Right renal pelvis (tissue), 4 donors: Measurements from ENCODE around the gene COP1. TPM values are rescaled to one million over a fixed set of nuclear protein-coding genes. Genes with fewer than 3 reads are reported as not detected.
"Not testable (repeated sequence)": the region's sequence is repeated elsewhere in the genome, so short reads cannot be mapped to it uniquely, and the experiment has no call there.

Source experiments
- DNase-seq, 4 donors: peaks; one replicate each; pipeline ENCODE4 v3.0.0-alpha.2; 2013; ENCODE audit warnings: low read depth in 4 of 4, low spot score in 3 of 4, missing footprints in 1 of 4
- polyA plus RNA-seq, 4 donors: library from polyadenylated mRNA; unstranded; fragments of 120-200 nt; gene quantifications; one replicate each; pipeline ENCODE4 v1.2.1, GENCODE V29; 2013; ENCODE audit not compliant: insufficient read length in 4 of 4

The COP1 gene
- polyA plus RNA-seq, 4 donors: 53.5 to 68.8 (median 64.4) TPM

- DNase-seq: no peak
Measured at GRCh38 chr1:176141449-176141848, 65.6 kb downstream of the COP1 start.

GRCh38 chr1:176136891-176137290 lies 70.2 kb downstream of the COP1 start:
- DNase-seq: no peak

GRCh38 chr1:176134666-176135065 lies 72.4 kb downstream of the COP1 start:
- no peak for DNase-seq

GRCh38 chr1:176122282-176122681 lies 84.8 kb downstream of the COP1 start:
- DNase-seq: no peak

- no peak for DNase-seq
Measured at GRCh38 chr1:176119549-176119948, 87.5 kb downstream of the COP1 start.

GRCh38 chr1:176118985-176119384 lies 88.1 kb downstream of the COP1 start:
- DNase-seq: no peak

GRCh38 chr1:176111835-176112234 lies 95.3 kb downstream of the COP1 start:
- no peak for DNase-seq

GRCh38 chr1:176110203-176110602 lies 96.9 kb downstream of the COP1 start:
- DNase-seq: no peak

GRCh38 chr1:176102768-176103350 lies 104.2 kb downstream of the COP1 start:
- DNase-seq: no peak

GRCh38 chr1:176101951-176102642 lies 105.0 kb downstream of the COP1 start:
- DNase-seq: no peak

- no peak for DNase-seq
Measured at GRCh38 chr1:176098560-176098959, 108.5 kb downstream of the COP1 start.

GRCh38 chr1:176096015-176096414 lies 111.1 kb downstream of the COP1 start:
- no peak for DNase-seq

GRCh38 chr1:176090766-176091165 lies 116.3 kb downstream of the COP1 start:
- no peak for DNase-seq

- DNase-seq: not testable (repeated sequence)
Measured at GRCh38 chr1:176087746-176088145, 119.3 kb downstream of the COP1 start.

GRCh38 chr1:176073524-176074157 lies 133.4 kb downstream of the COP1 start:
- DNase-seq: peak; percentile 60 to 65 (median 62)

- peak in 1 of 4 donors; percentile 8 for DNase-seq
Measured at GRCh38 chr1:176068901-176069300, 138.2 kb downstream of the COP1 start.

- no peak for DNase-seq
Measured at GRCh38 chr1:176068256-176068655, 138.8 kb downstream of the COP1 start.

- no peak for DNase-seq
Measured at GRCh38 chr1:176066709-176067108, 140.4 kb downstream of the COP1 start.

- DNase-seq: peak in 3 of 4 donors; percentile 23 to 43 (median 38)
Measured at GRCh38 chr1:176058686-176059085, 148.4 kb downstream of the COP1 start.

- no peak for DNase-seq
Measured at GRCh38 chr1:176056312-176056711, 150.8 kb downstream of the COP1 start.

GRCh38 chr1:176055398-176055797 lies 151.7 kb downstream of the COP1 start:
- DNase-seq: no peak
